GM19035 (cell line): Measurements from ENCODE around the gene KLHL26.

Experiments
- ATAC-seq: cut with Tn5 transposase; IDR thresholded peaks from one replicate; pipeline ENCODE4 v1.9.1; 2021; ENCODE audit not compliant: unreplicated experiment

The KLHL26 gene

DNA sequence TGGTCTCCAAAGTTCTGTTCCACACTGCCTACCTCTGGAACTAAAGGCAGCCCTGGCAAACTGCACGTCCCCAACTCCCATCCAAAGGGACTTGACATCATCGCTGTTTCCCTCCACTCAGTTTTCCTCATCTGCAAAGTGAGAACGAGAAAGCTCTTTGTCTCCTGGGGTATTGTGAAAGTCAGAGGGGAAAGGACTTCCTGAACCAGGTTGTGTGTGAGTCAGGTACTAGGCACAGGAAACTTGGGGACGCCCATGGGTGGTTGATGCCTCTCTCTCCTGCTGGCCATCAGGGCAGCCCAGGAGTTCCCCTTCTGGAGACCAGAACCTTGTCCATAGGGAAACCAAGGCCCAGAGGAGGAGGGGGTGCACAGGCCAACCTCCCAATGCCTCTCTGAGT lies 35.0 kb upstream of the KLHL26 start:
- no peak for ATAC-seq

DNA sequence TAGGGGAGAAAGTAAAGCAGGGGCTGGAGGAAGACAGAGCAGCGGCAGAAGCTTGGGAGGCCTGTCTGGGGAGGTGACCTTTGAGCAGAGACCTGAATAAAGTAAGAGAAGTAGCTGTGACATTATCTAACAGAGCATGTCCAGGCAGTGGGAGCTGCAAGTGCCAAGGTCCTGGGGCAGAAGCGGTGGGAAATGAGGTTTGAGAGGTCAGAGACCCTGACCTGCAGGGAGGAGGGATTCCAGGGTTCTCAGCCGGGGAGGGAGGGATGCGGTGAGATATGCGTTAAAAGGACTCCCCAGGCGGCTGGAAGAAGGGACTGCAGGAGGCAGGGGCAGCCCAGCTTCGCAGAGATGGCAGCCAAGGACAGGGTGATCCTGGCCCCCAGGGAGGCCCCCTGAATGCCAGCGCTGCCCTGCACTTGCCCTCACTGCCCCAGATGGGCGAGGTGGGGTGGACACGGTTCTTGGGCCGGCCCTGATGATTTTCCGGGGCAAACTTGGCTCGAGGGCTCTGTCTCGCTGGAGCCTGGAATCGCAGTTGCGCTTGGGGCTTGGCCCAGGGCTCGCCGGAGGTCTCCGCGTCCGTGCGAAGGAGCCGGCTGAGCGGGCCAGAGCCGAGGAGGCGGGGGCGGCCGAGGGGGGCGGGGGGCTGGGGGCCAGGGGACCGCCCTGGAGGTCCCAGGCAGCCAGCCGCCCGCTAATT lies 33.4 kb upstream of the KLHL26 start:
- no peak for ATAC-seq

- no peak for ATAC-seq
Observed at GRCh38 chr19:18603958-18604819, 32.6 kb upstream of the KLHL26 start.

DNA sequence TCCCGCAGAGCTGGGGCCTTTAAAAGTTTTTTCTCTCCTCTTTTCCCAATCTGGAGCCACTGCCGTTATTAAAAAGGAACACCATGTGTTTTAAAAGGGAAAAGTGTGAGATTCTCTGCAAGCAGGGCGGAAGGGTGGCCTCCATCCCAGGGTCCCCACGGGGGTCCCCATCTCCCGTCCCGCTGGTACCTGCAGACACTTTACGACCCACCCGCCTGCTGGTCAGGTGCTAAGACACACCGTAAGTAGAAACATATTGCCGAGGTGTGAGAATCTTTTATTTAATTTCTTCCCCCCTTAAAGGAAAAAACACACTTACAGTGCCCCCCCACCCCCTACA lies 32.0 kb upstream of the KLHL26 start:
- no peak for ATAC-seq

DNA sequence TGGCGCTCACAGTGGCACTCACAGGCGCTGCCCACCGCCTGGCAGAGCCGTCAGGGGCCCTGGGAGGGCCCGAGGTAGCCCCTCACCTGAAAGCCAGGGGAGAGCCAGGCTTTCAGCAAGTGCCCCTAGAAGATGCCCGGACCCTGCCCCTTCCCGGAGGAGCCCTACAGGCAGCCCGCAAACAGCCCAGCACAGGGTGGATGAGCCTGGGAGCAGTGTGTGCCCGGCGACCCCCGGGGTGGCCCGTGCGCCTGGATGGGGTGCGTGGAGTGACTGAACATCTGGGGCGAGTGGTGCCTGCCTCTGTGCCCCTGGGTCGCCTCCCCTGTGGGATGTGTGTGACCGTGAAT lies 31.7 kb upstream of the KLHL26 start:
- ATAC-seq, result no peak

GRCh38 chr19:18605546-18606280 lies 31.1 kb upstream of the KLHL26 start:
- ATAC-seq, result no peak

GRCh38 chr19:18606281-18607225 lies 30.3 kb upstream of the KLHL26 start, which contains the start of gene CRLF1:
TSS of gene CRLF1 (minus strand) at chr19:18606799. CDS start at chr19:18606656, 143 bp downstream.
- ATAC-seq, result no peak

DNA sequence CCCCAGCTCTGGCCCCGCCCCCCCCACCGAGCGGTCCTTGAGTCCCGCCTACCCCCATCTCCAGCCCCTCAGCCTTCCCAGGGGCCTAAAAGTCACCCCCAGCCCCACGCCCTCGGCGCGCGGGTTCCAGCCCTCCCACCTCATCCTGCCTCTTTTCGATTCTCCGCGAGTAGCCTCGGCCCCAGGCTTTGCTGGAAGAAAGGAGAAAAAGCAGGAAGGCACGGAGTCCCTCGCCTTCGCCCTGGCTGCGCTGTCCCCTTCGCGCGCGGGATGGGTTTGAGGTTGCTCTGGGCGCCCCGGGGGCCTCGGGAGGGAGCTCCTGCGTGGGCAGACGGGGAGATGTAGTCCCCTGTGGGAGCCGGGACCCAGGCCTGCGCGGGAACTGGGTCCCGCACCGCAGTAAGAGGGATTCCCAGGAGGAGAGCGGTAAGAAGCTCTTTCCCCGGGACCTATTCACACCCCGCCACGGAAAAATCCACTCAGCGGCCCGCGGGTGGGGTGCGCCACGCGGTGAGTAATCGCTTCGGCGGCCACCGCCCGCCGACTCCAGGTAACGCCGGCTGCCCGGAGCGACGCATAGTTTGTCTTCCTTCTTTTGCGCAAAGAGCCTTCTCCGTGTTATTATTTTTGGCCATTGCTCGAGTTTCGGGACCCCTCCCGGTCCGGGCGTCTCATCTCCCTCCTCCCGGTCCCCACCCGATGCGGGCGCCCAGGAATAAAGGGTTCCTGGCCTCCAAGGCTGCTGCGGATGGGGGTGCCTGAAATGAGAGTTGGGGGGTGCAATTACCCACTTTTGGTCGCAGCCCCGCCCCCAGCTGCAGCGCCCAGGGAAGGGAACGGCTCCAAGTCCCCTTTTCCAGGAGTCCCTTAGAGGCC lies 29.4 kb upstream of the KLHL26 start:
- ATAC-seq, result no peak

GRCh38 chr19:18608102-18608804 lies 28.6 kb upstream of the KLHL26 start:
- ATAC-seq, result no peak

- no peak for ATAC-seq
Observed at GRCh38 chr19:18608805-18609716, 27.8 kb upstream of the KLHL26 start.

DNA sequence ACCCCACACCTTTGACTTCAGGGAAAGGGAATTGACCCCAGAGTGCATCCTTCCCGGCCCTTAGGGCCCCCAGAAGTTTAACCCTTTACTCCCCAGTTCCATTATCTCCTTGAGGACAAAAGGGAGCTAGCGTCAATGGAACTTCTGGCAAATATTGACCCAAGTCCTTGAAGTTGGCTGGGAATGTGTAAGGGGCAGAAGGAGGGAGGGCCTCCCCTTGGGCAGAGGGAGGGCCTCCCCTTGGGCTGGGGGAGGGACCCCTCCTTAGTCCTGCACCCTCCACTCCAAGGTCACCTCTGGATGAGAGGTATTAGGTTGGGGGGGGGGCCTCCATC lies 27.1 kb upstream of the KLHL26 start:
- no peak for ATAC-seq

DNA sequence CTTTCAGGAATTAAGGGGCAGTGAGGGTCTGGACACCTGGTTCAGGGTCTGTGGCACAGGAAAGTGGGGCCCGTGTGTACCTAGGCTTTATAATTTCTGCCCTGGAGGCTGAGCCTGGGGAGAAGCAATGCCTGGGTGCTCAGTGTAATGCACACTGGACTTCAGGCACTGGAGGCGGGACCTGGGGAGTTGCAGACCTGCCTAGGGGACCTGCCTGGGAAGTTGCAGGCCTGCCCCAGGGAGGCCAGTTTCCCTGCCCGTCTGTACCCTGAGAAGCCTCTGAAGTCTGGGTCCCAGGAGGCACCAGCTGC lies 26.6 kb upstream of the KLHL26 start:
- no peak for ATAC-seq

- ATAC-seq, result no peak
Observed at GRCh38 chr19:18610556-18611326, 26.1 kb upstream of the KLHL26 start.

GRCh38 chr19:18611327-18612050 lies 25.3 kb upstream of the KLHL26 start:
- no peak for ATAC-seq

- no peak for ATAC-seq
Observed at GRCh38 chr19:18612051-18612771, 24.6 kb upstream of the KLHL26 start.
